GM18498 (cell line): Measurements from ENCODE around the gene SARS1.
"Not testable (repeated sequence)": the region's sequence is repeated elsewhere in the genome, so short reads cannot be mapped to it uniquely, and the experiment has no call there.

Source experiments
- ATAC-seq: cut with Tn5 transposase; IDR thresholded peaks from one replicate; pipeline ENCODE4 v1.9.1; 2021; ENCODE audit warnings: mild to moderate bottlenecking, moderate library complexity; ENCODE audit not compliant: unreplicated experiment

SARS1 gene

DNA sequence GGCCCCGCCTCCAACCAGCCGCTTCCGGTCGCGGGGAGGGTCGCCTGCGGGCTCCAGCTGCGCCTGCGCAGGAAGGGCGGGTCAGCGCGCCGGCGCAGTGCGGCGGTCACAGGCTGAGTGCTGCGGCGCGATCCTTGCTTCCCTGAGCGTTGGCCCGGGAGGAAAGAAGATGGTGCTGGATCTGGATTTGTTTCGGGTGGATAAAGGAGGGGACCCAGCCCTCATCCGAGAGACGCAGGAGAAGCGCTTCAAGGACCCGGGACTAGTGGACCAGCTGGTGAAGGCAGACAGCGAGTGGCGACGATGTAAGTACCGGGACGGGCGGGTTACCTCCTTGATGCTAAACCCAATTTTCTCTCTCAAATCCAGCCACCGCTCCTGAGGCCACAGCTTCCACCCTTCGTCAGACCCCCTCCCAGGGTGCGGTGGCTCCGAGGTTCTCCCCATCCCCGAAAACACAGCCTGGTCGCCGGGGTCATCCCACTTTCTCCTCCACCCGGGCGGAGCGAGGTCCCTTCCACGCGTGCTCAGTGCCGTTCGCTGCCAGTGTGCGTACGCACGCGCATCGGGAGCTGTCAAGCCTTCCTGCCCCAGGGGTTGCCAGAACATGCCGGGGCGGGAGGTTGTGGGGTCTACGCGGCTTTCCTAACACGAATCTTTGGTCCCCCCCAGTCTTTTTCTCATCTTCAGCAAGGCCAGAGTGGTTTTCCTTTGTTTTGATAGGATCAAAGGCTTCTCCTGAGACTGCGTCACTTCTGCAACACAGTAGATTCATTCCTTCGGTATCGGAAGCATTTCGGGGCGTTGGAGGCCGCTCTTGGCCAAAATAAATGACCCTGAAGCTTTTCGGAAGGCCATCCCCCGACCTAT lies at the start of gene SARS1:
Gene SARS1, plus strand, starts transcription at position 95 of the 870 bp plus-strand sequence. Its CDS starts 75 bp downstream, at position 170.
- ATAC-seq: peak; percentile 89

- no peak for ATAC-seq
These were observed 49.2 kb upstream of the SARS1 start for GRCh38 chr1:109164538-109164937.

DNA sequence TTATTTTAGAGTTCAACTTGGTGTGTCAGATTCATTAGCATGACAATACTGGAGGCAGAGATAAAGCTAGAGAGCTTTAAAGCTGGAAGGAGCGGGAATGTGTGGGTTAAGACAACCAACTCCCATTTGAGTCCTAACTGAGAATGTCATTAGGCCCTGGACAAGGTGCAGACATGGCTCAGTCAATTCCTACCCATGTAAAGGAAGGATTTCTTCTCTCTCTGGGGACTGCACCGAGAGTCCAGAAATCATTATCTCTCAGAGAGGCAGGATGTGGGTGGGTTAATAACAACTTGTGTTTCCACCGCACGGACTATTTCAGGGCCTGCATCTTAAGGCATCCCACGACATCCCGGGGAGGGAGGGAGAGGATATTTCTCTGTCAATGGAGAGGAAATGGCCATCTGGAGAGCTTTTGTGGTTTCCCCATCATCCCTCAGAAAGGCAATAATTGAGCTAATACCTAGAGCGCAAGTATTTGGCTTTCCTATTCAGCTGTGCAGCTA lies 46.7 kb upstream of the SARS1 start:
- ATAC-seq: peak; percentile 63

GRCh38 chr1:109170035-109170764 lies 43.5 kb upstream of the SARS1 start:
- no peak for ATAC-seq

DNA sequence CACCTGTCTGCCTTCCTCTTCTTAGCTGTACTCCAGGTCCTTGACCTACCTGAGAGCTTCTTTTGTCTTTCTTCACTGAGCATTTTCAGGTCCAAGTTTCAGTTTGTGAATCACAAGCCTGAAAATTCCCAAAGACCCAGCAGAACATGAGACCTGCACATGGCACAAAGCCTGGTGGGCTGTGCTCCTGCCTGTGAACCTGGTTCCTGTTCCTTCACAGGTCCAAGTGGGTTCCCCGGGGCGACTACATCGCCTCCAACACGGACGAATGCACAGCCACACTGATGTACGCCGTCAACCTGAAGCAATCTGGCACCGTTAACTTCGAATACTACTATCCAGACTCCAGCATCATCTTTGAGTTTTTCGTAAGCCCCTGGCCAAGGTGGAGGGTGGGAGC lies 42.1 kb upstream of the SARS1 start:
- ATAC-seq: no peak

GRCh38 chr1:109176349-109176748 lies 37.4 kb upstream of the SARS1 start:
- not testable (repeated sequence) for ATAC-seq

DNA sequence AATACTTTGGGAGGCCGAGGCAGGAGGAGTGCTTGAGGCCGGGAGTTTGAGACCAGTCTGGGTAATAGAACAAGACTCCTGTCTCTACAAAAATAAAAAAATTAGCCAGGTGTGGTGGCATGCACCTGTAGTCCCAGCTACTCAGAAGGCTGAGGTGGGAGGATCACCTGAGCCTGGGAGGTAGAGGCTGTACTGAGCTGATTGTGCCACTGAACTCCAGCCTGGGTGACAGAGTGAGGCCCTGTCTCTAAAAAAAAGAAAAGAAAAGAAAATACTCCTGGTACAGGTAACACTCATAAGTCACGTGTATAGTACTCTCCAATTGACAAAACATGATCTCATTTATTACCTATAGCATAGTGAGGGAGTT lies 33.0 kb upstream of the SARS1 start:
- ATAC-seq: not testable (repeated sequence)

DNA sequence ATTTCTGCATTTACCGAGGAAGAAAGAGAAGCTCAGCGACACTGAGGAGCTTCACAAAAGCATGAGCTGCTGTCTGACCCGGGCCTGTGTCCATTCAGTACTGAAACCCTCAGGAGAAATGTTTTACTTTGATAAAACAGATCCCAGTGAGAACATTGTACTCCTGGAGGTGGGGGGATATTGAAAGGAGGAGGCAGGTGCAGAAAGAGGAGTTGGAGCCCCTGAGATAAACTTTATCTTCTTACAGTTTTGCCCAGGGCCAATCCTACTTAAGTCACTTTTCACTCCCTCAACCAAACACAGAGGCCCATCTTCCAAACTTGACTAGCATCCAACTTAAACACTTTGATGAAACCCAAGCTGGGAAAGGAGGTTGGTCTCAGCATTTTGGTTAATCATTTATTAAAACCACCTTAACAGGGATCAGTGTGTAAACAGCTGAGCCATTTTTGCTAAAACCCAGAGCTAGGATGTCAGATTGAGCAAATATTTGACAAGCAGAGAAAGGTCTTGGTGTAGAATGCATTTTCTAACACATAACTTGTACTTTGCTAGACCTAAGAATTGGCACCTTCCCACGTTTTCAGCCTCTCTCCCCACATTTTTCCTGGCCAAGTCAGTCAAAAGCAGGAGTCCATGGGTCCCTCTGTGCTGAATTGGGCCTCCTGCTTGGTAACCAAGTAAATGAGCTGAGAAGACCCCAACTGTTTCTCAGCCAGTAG lies 32.5 kb upstream of the SARS1 start:
- no peak for ATAC-seq

DNA sequence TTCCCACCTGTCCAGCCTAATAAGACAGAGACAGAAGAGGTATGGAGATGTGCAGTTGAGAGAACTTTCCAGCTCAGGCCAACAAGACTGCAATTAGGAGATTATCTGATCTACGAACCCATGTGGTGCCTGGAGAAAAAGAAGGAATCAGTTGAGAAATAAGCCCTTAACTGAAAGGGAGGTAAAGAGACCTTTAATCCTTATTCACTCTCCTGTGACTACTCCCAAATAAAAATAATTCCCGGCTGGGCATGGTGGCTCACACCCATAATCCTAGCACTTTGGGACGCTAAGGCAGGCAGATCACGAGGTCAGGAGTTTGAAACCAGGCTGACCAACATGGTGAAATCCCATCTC lies 31.9 kb upstream of the SARS1 start:
- no peak for ATAC-seq

- ATAC-seq: no peak
These were observed 30.5 kb upstream of the SARS1 start for GRCh38 chr1:109183058-109183738.

DNA sequence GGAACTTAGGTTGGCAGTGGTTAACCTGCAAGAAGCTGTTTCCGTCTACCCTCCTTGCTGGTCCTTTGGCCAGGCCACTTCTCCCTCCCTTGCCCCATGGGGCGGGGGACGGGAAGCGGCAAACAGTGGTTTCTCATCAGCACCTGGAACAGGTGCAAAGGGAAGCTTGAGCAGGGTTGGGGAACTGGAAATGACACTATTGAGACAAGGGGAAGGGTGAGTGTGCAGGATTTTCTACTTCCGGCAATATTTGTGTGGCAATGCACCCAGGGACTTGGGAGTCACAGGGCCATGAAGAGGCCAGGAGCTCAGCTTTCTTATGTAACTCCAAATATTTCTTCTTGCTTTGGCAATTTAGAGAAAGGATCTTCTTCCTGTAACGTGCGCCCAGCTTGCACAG lies 29.0 kb upstream of the SARS1 start:
- no peak for ATAC-seq

GRCh38 chr1:109185357-109185756 lies 28.4 kb upstream of the SARS1 start:
- no peak for ATAC-seq

DNA sequence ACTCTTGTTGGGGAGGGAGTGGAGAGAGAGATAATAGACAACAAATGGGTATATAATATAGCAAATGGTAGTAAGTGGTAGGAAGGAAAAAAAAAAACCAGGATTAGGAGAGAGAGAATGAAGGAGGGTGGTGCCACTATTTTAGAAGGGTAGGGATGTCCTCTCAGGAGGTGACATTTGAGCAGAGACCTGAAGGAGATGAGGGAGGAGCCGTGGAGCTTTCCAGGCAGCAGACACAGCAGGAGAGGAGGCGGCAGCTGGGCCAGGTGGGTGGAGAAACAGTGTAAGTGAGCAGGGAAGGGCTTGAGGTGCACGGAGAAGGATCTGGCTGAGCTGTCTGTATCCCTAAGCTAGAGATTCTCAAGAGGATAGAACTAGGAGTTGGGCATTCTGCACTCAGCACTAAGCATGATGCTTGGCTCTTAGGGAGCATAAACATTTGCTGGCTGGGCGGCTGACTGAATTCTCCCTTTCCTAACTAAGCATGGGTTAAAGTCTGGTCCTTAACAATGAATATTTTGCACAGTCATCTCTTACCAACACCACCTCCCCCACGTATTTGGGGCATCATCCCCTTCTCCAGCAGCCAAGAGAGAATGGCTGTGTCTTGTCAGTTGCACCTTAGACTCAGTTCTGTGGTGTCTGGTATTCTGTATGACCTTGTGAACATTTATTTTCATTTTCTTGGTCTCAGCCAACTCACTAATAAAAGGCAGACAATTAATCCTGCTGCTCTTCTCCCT lies 27.6 kb upstream of the SARS1 start:
- ATAC-seq: no peak

GRCh38 chr1:109186733-109187086 lies 27.0 kb upstream of the SARS1 start:
- ATAC-seq: no peak

GRCh38 chr1:109187127-109187526 lies 26.6 kb upstream of the SARS1 start:
- no peak for ATAC-seq

DNA sequence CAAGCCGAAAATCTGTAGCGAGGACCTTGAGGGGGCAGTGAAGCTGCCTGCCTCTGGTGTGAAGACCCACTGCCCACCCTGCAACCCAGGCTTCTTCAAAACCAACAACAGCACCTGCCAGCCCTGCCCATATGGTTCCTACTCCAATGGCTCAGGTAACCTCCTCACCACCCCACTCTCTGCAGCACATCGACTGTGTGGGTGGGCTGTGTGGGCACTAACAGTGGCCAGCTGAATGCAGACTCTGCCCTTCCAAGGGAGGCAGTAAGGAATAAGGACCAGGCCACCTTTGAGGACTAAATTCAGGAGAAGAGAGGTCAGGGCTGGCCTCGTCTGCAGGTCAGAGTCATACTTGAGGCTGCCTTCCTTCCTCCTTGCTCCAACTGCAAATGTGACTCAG lies 25.5 kb upstream of the SARS1 start:
- ATAC-seq: no peak

DNA sequence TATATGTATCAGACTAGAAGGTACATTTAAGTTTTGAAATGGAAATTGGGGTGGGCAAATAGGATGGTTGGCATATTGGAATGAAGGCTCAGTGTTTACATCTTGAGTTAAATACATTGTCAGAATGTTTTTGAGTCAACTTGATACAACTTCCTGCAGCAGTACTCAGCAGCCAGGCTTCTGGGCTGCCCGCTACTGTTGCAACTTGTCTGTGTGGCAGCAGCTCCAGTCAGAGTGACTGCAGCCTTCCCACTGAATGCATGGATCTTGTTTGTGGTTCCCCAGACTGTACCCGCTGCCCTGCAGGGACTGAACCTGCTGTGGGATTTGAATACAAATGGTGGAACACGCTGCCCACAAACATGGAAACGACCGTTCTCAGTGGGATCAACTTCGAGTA lies 24.9 kb upstream of the SARS1 start:
- ATAC-seq: no peak

GRCh38 chr1:109190189-109190588 lies 23.5 kb upstream of the SARS1 start:
- no peak for ATAC-seq

DNA sequence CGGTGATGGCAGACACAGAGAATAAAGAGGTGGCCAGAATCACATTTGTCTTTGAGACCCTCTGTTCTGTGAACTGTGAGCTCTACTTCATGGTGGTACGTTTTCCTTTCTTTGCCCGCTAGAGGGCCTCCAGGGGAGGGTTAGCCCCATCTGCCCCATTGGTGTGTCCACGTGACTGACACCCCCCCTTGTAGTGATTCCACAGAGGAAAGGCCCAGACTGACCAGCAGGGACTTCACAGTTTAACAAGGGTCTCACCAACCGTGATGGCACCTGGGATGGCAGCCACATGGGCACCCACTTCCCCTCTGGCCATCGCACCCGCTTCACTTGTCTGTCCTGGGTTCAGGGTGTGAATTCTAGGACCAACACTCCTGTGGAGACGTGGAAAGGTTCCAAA lies 22.3 kb upstream of the SARS1 start:
- no peak for ATAC-seq

DNA sequence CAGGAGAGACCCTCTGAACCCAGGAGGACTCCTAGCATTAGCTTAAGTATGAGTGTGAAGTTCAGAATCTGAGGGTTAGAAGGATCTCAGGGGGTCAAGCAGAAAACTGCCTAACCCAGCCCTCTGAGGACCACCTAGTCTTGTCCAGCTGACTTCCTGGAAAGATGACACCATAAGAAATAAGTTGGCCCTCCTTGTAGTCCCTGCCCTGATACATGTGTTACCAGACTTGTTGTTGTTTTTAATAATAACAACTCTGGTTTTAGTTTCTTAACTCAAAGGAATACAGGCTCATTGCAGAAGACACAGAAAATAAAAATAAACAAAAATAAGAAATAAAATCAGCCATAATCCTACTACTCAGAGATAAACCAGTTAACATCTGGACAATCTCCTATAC lies 21.8 kb upstream of the SARS1 start:
- no peak for ATAC-seq
